SK-N-SH treated with all-trans-retinoic acid at 6 μM for 48 hours (cell line): ENCODE results near the gene ZNF710.

Source experiments
- ATAC-seq: fragments of 200-7000 bp; cut with Tn5 transposase; 3 replicates; pipeline ENCODE4 v1.9.1; 2020; ENCODE audit warnings: mild to moderate bottlenecking, moderate library complexity
- ARNTL ChIP-seq: fragments of 450-650 bp; formaldehyde crosslinking; IDR thresholded peaks from 2 replicates; pipeline ENCODE4 v1.5.0; 2020; ENCODE audit warnings: low read depth, mild to moderate bottlenecking, moderate library complexity, borderline replicate concordance
- ESRRG ChIP-seq: fragments of 250-450 bp; sonication (Bioruptor Pico); IDR thresholded peaks from 2 replicates; pipeline ENCODE4 v1.6.1; 2021; ENCODE audit warnings: mild to moderate bottlenecking
- GLIS3 ChIP-seq: fragments of 250-450 bp; sonication (Bioruptor Pico); IDR thresholded peaks from 2 replicates; pipeline ENCODE4 v1.5.0; 2020; ENCODE audit warnings: mild to moderate bottlenecking, moderate library complexity
- ISL1 ChIP-seq: fragments of 250-450 bp; sonication (Bioruptor Pico); IDR thresholded peaks from 2 replicates; pipeline ENCODE4 v2.1.2; 2022; ENCODE audit warnings: mild to moderate bottlenecking, moderate library complexity
- OSR1 ChIP-seq: fragments of 250-450 bp; sonication (Bioruptor Pico); IDR thresholded peaks from 2 replicates; pipeline ENCODE4 v1.8.0; 2022; ENCODE audit warnings: moderate library complexity, mild to moderate bottlenecking, inconsistent platforms
- PATZ1 ChIP-seq: fragments of 250-450 bp; sonication (Bioruptor Pico); IDR thresholded peaks from 2 replicates; pipeline ENCODE4 v1.8.0; 2020; ENCODE audit warnings: mild to moderate bottlenecking, moderate library complexity, borderline replicate concordance
- PPARA ChIP-seq: fragments of 250-450 bp; sonication (Bioruptor Pico); IDR thresholded peaks from 2 replicates; pipeline ENCODE4 v1.5.0; 2020; ENCODE audit warnings: mild to moderate bottlenecking, borderline replicate concordance
- RARB ChIP-seq: fragments of 250-450 bp; sonication (Bioruptor Pico); IDR thresholded peaks from 2 replicates; pipeline ENCODE4 v1.8.0; 2021; ENCODE audit warnings: mild to moderate bottlenecking, moderate library complexity
- SNAI2 ChIP-seq: fragments of 250-450 bp; sonication (Bioruptor Pico); IDR thresholded peaks from 2 replicates; pipeline ENCODE4 v1.5.0; 2020; ENCODE audit warnings: mild to moderate bottlenecking, moderate library complexity
- TOX ChIP-seq: fragments of 250-450 bp; sonication (Bioruptor Pico); IDR thresholded peaks from 2 replicates; pipeline ENCODE4 v1.8.0; 2021; ENCODE audit warnings: mild to moderate bottlenecking, moderate library complexity, borderline replicate concordance
- TSHZ2 ChIP-seq: fragments of 250-450 bp; sonication (Bioruptor Pico); IDR thresholded peaks from 2 replicates; pipeline ENCODE4 v1.5.0; 2020; ENCODE audit warnings: mild to moderate bottlenecking, moderate library complexity
- ZC3H10 ChIP-seq: fragments of 250-450 bp; sonication (Bioruptor Pico); IDR thresholded peaks from 2 replicates; pipeline ENCODE4 v1.5.1; 2021; ENCODE audit warnings: mild to moderate bottlenecking, moderate library complexity
- ZFP30 ChIP-seq: fragments of 450-650 bp; formaldehyde crosslinking; IDR thresholded peaks from 2 replicates; pipeline ENCODE4 v1.5.0; 2022; ENCODE audit warnings: mild to moderate bottlenecking, moderate library complexity
- ZNF565 ChIP-seq: fragments of 450-650 bp; formaldehyde crosslinking; conservative IDR thresholded peaks from 2 replicates; pipeline ENCODE4 v1.5.0; 2020; ENCODE audit warnings: low read depth, mild to moderate bottlenecking, moderate library complexity
- ZNF70 ChIP-seq: fragments of 450-650 bp; formaldehyde crosslinking; IDR thresholded peaks from 2 replicates; pipeline ENCODE4 v1.5.0; 2020; ENCODE audit warnings: mild to moderate bottlenecking, moderate library complexity
- ZNF8 ChIP-seq: fragments of 450-650 bp; formaldehyde crosslinking; IDR thresholded peaks from 2 replicates; pipeline ENCODE4 v1.5.0; 2020; ENCODE audit warnings: mild to moderate bottlenecking, moderate library complexity
- TF ChIP-seq, protein P1 (sequence below): fragments of 250-450 bp; sonication (Bioruptor Pico); IDR thresholded peaks from 2 replicates; pipeline ENCODE4 v1.5.1; 2020; ENCODE audit warnings: low read depth, mild to moderate bottlenecking, moderate library complexity
- TF ChIP-seq, protein P2 (sequence below): fragments of 250-450 bp; sonication (Bioruptor Pico); IDR thresholded peaks from 2 replicates; pipeline ENCODE4 v1.5.1; 2021; ENCODE audit warnings: mild to moderate bottlenecking, moderate library complexity

ZNF710 gene

DNA sequence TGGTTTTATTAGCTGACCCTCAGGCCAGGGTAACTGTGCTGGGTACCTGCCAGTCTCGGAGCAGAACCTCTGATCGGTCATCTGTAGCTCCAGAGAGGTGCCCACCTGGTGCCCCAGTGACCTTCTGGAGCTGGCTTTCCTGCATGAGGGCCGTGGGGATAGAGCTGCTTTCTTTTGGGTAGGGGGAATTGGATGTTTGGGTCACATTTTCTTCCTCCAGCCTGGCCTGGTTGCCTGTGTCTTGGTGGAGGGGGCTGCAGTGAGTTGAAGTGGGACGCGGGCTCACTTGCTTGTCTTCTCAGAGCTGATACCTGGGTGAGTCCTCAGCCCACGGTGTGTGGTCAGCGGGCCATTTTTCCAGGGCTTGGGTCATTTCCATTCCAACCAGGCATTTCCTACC is 2.6 kb downstream of the ZNF710 start:
- TF ChIP-seq, protein P1, sequence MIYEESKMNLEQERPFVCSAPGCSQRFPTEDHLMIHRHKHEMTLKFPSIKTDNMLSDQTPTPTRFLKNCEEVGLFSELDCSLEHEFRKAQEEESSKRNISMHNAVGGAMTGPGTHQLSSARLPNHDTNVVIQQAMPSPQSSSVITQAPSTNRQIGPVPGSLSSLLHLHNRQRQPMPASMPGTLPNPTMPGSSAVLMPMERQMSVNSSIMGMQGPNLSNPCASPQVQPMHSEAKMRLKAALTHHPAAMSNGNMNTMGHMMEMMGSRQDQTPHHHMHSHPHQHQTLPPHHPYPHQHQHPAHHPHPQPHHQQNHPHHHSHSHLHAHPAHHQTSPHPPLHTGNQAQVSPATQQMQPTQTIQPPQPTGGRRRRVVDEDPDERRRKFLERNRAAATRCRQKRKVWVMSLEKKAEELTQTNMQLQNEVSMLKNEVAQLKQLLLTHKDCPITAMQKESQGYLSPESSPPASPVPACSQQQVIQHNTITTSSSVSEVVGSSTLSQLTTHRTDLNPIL (CRISPR knock-in tag), result no peak
- no peak for ATAC-seq

GRCh38 chr15:90004252-90004651 is 3.1 kb downstream of the ZNF710 start:
- TF ChIP-seq TSHZ2 (no peak), ZFP30 (CRISPR knock-in tag) (no peak), ZNF70 (CRISPR knock-in tag) (no peak), ISL1 (CRISPR knock-in tag) (no peak), ZNF8 (CRISPR knock-in tag) (no peak), ESRRG (CRISPR knock-in tag) (no peak), GLIS3 (CRISPR knock-in tag) (no peak), TOX (CRISPR knock-in tag) (no peak), PATZ1 (no peak)
- TF ChIP-seq, protein P1 (CRISPR knock-in tag), result no peak
- ATAC-seq, result no peak

DNA sequence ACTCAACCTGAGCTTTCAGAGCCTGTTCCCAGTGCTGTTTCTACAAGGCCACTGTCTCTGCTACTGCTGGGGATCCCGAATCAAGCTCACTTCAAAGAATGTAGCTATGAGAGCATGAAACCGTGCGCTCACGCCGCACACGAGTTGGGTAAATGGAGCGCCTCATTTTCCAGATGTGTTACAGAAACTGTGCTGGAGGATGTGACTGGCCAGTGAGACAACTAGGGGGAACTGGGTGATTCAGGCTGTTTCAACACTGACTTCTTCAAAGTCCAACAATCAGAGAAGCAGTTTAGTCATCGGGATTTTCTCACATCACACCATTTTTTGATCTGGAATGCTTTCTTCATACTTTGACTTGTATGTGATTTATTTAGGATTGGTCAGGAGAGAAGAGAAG is 3.5 kb downstream of the ZNF710 start:
- ATAC-seq, result peak; percentile 13; the same call in 2 of the 3 replicates
- TF ChIP-seq TOX (CRISPR knock-in tag) (no peak), PPARA (CRISPR knock-in tag) (no peak), ZNF8 (CRISPR knock-in tag) (no peak), ZNF70 (CRISPR knock-in tag) (no peak), TSHZ2 (no peak), ZNF565 (CRISPR knock-in tag) (no peak), SNAI2 (CRISPR knock-in tag) (no peak), ARNTL (CRISPR knock-in tag) (no peak), ISL1 (CRISPR knock-in tag) (no peak), ESRRG (CRISPR knock-in tag) (no peak), OSR1 (CRISPR knock-in tag) (no peak), PATZ1 (no peak), RARB (CRISPR knock-in tag) (no peak), ZC3H10 (CRISPR knock-in tag) (no peak)
- TF ChIP-seq, protein P2, sequence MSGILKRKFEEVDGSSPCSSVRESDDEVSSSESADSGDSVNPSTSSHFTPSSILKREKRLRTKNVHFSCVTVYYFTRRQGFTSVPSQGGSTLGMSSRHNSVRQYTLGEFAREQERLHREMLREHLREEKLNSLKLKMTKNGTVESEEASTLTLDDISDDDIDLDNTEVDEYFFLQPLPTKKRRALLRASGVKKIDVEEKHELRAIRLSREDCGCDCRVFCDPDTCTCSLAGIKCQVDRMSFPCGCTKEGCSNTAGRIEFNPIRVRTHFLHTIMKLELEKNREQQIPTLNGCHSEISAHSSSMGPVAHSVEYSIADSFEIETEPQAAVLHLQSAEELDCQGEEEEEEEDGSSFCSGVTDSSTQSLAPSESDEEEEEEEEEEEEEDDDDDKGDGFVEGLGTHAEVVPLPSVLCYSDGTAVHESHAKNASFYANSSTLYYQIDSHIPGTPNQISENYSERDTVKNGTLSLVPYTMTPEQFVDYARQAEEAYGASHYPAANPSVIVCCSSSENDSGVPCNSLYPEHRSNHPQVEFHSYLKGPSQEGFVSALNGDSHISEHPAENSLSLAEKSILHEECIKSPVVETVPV, result no peak
